ENCODE results near the gene ZNF530. TPM values are rescaled to one million over a fixed set of nuclear protein-coding genes. Genes with fewer than 3 reads are reported as not detected.
A peak's percentile ranks its signal among the peaks of the same experiment; 100 is the strongest.

The ZNF530 gene
- total RNA-seq = 2.4 and 2.8 TPM in 2 replicates
- long read RNA-seq, partial matches to known transcripts = 0 of 18 reads
- long read RNA-seq, other reads (novel, unspliced or antisense) = 8 of 18 reads

GRCh38 chr19:57599761-57600383, at the start of gene ZNF530:
TSS of gene ZNF530 (plus strand) at chr19:57599885. CDS start at chr19:57604346, 4,461 bp downstream.
- TF ChIP-seq, protein P1, sequence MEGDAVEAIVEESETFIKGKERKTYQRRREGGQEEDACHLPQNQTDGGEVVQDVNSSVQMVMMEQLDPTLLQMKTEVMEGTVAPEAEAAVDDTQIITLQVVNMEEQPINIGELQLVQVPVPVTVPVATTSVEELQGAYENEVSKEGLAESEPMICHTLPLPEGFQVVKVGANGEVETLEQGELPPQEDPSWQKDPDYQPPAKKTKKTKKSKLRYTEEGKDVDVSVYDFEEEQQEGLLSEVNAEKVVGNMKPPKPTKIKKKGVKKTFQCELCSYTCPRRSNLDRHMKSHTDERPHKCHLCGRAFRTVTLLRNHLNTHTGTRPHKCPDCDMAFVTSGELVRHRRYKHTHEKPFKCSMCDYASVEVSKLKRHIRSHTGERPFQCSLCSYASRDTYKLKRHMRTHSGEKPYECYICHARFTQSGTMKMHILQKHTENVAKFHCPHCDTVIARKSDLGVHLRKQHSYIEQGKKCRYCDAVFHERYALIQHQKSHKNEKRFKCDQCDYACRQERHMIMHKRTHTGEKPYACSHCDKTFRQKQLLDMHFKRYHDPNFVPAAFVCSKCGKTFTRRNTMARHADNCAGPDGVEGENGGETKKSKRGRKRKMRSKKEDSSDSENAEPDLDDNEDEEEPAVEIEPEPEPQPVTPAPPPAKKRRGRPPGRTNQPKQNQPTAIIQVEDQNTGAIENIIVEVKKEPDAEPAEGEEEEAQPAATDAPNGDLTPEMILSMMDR (IDR thresholded peaks at IDR 0.05) = no peak
- DNase-seq (ENCODE audit: extremely low spot score, unreplicated experiment) = peak; percentile 96
- Mint-ChIP-seq H3K4me1 (ENCODE audit: unreplicated experiment) (peaks cover 5% of the 10 kb centered on the region), H3K4me3 (ENCODE audit: unreplicated experiment) (peak within 1 kb of the TSS; percentile 82), H3K27ac (ENCODE audit: unreplicated experiment) (peak within 1 kb of the TSS; percentile 79), H3K36me3 (ENCODE audit: unreplicated experiment) (peaks cover 16% of the 10 kb centered on the region), H3K9me3 (ENCODE audit: unreplicated experiment) (peaks cover 46% of the 10 kb centered on the region), H3K27me3 (ENCODE audit: unreplicated experiment) (no peaks in the 10 kb centered on the region)

GRCh38 chr19:57552432-57552831, 47.3 kb upstream of the ZNF530 start:
- TF ChIP-seq, protein P1 (IDR thresholded peaks at IDR 0.05) = no peak
- no peaks in the 10 kb centered on the region for H3K27me3 Mint-ChIP-seq (ENCODE audit: unreplicated experiment)
- no peak overlapping the region for H3K4me3 Mint-ChIP-seq (ENCODE audit: unreplicated experiment)
- H3K9me3 Mint-ChIP-seq (ENCODE audit: unreplicated experiment) = peaks cover 61% of the 10 kb centered on the region
- no peak overlapping the region for H3K27ac Mint-ChIP-seq (ENCODE audit: unreplicated experiment)
- no peaks in the 10 kb centered on the region for H3K4me1 Mint-ChIP-seq (ENCODE audit: unreplicated experiment)
- H3K36me3 Mint-ChIP-seq (ENCODE audit: unreplicated experiment) = peaks cover 96% of the 10 kb centered on the region
- DNase-seq (ENCODE audit: extremely low spot score, unreplicated experiment) = no peak

GRCh38 chr19:57557659-57558058, 42.0 kb upstream of the ZNF530 start:
- Mint-ChIP-seq H3K27me3 (ENCODE audit: unreplicated experiment) (no peaks in the 10 kb centered on the region), H3K4me3 (ENCODE audit: unreplicated experiment) (peak overlapping the region; percentile 93), H3K27ac (ENCODE audit: unreplicated experiment) (no peak overlapping the region), H3K9me3 (ENCODE audit: unreplicated experiment) (peaks cover 53% of the 10 kb centered on the region), H3K4me1 (ENCODE audit: unreplicated experiment) (peaks cover 17% of the 10 kb centered on the region), H3K36me3 (ENCODE audit: unreplicated experiment) (peaks cover 59% of the 10 kb centered on the region)
- DNase-seq (ENCODE audit: extremely low spot score, unreplicated experiment) = no peak
- TF ChIP-seq, protein P1 (IDR thresholded peaks at IDR 0.05) = no peak

DNA sequence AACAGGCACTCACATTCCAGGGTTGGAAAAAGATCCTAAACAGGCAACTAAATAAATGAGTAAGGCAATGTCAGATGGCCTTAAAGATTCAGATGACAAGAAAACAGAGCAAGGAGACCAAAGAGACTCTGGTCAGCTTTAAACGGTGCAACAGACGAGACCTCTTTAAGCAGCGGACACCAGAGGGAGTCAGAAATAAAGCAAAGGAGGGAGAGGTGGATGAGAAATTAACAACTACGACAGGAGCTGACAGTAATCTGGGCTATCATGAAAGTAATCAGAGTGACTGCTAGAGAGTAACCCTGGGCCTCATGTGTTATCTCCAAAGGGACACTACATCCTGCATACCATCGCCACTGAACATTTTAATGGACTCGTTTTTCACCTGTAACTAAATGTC, 41.2 kb upstream of the ZNF530 start:
- no peak for DNase-seq (ENCODE audit: extremely low spot score, unreplicated experiment)
- H3K36me3 Mint-ChIP-seq (ENCODE audit: unreplicated experiment) = peaks cover 50% of the 10 kb centered on the region
- peak overlapping the region; percentile 93 for H3K4me3 Mint-ChIP-seq (ENCODE audit: unreplicated experiment)
- H3K27me3 Mint-ChIP-seq (ENCODE audit: unreplicated experiment) = no peaks in the 10 kb centered on the region
- H3K27ac Mint-ChIP-seq (ENCODE audit: unreplicated experiment) = peak overlapping the region; percentile 93
- H3K9me3 Mint-ChIP-seq (ENCODE audit: unreplicated experiment) = peaks cover 51% of the 10 kb centered on the region
- H3K4me1 Mint-ChIP-seq (ENCODE audit: unreplicated experiment) = peaks cover 17% of the 10 kb centered on the region
- TF ChIP-seq, protein P1 (IDR thresholded peaks at IDR 0.05) = no peak

DNA sequence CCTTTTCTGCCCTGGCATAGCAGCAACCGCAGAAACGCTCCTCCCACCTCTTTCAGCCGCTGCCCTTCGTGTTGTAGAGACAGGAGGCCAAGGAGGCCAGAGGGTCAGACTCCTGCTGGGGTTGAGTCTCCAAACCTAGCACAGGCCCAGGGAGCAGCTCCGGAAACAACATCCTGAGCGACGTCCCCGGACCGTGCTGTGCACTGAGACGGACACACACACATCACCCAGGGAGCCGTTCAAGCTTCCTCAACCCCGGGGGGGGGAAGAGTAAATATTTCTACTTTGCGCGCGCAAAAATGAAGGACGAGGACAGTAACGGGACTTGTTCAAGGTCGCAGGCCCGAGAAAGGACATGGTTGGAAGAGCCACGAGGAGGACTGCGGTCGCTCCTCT, 40.7 kb upstream of the ZNF530 start:
- Mint-ChIP-seq H3K4me1 (ENCODE audit: unreplicated experiment) (peaks cover 17% of the 10 kb centered on the region), H3K27me3 (ENCODE audit: unreplicated experiment) (no peaks in the 10 kb centered on the region), H3K27ac (ENCODE audit: unreplicated experiment) (peak overlapping the region; percentile 93), H3K4me3 (ENCODE audit: unreplicated experiment) (peak overlapping the region; percentile 93), H3K9me3 (ENCODE audit: unreplicated experiment) (peaks cover 54% of the 10 kb centered on the region), H3K36me3 (ENCODE audit: unreplicated experiment) (peaks cover 45% of the 10 kb centered on the region)
- DNase-seq (ENCODE audit: extremely low spot score, unreplicated experiment) = no peak
- TF ChIP-seq, protein P1 (IDR thresholded peaks at IDR 0.05) = no peak
